ENCODE measurements around the gene RNF4.
A peak's percentile ranks its signal among the peaks of the same experiment; 100 is the strongest.
"Not testable (repeated sequence)": the region's sequence is repeated elsewhere in the genome, so short reads cannot be mapped to it uniquely, and the experiment has no call there.

RNF4 gene

GRCh38 chr4:2459589-2460349 lies 9.1 kb upstream of the RNF4 start:
- no peak for DNase-seq

GRCh38 chr4:2461246-2461960 lies 7.5 kb upstream of the RNF4 start:
- DNase-seq, result no peak

- peak; percentile 77 for DNase-seq
Observed at GRCh38 chr4:2462218-2462991, 6.5 kb upstream of the RNF4 start.

GRCh38 chr4:2462992-2463762 lies 5.7 kb upstream of the RNF4 start:
- no peak for DNase-seq

- no peak for DNase-seq
Observed at GRCh38 chr4:2465032-2465431, 3.9 kb upstream of the RNF4 start.

GRCh38 chr4:2465544-2465943 lies 3.4 kb upstream of the RNF4 start:
- not testable (repeated sequence) for DNase-seq

GRCh38 chr4:2469192-2469984 lies 482 bp downstream of the RNF4 start:
- DNase-seq, result peak; percentile 80

GRCh38 chr4:2470791-2471190 lies 1.9 kb downstream of the RNF4 start:
- DNase-seq, result no peak

- DNase-seq, result no peak
Observed at GRCh38 chr4:2472187-2472586, 3.3 kb downstream of the RNF4 start.

GRCh38 chr4:2478229-2478628 lies 9.3 kb downstream of the RNF4 start:
- no peak for DNase-seq

GRCh38 chr4:2480649-2481048 lies 11.7 kb downstream of the RNF4 start:
- no peak for DNase-seq

- no peak for DNase-seq
Observed at GRCh38 chr4:2482192-2482591, 13.3 kb downstream of the RNF4 start.

- peak; percentile 10 for DNase-seq
Observed at GRCh38 chr4:2482693-2483092, 13.8 kb downstream of the RNF4 start.

GRCh38 chr4:2483237-2483636 lies 14.3 kb downstream of the RNF4 start:
- no peak for DNase-seq

GRCh38 chr4:2484185-2484584 lies 15.3 kb downstream of the RNF4 start:
- DNase-seq, result no peak

- DNase-seq, result peak; percentile 79
Observed at GRCh38 chr4:2484993-2485392, 16.1 kb downstream of the RNF4 start.

GRCh38 chr4:2485956-2486355 lies 17.1 kb downstream of the RNF4 start:
- DNase-seq, result no peak

- DNase-seq, result no peak
Observed at GRCh38 chr4:2486981-2487380, 18.1 kb downstream of the RNF4 start.

GRCh38 chr4:2487632-2488031 lies 18.7 kb downstream of the RNF4 start:
- DNase-seq, result no peak

- DNase-seq, result no peak
Observed at GRCh38 chr4:2489081-2489805, 20.3 kb downstream of the RNF4 start.

GRCh38 chr4:2489841-2490552 lies 21.1 kb downstream of the RNF4 start:
- DNase-seq, result no peak

Measured in CD4-positive, alpha-beta T cell treated with Interleukin-17A for 4 hours (primary cell).